GM12878 (cell line): Measurements from ENCODE around the gene BDKRB2. TPM values are rescaled to one million over a fixed set of nuclear protein-coding genes. Genes with fewer than 3 reads are reported as not detected.

Experiments
- ATAC-seq: fragments of 200-7000 bp; cut with Tn5 transposase; 3 replicates; pipeline ENCODE4 v1.9.1; 2020; ENCODE audit warnings: mild to moderate bottlenecking, moderate library complexity
- BruUV-seq: library from RNA; stranded (reverse); fragments of 400-500 nt; replicated peaks from 2 replicates; lab custom pipeline; 2021; lab: Mats Ljungman, UMichigan
- CTCF ChIA-PET: fragments of 300-600 bp; sonication (Branson Sonifier 250); formaldehyde crosslinking; extraction: SDS; loops from one replicate; lab custom pipeline; 2021; ENCODE audit warnings: inconsistent platforms; lab: Yijun Ruan, JAX
- POLR2A ChIA-PET: fragments of 350-600 bp; formaldehyde crosslinking; extraction: SDS; loops from one replicate; lab custom pipeline; 2021; ENCODE audit warnings: inconsistent platforms; lab: Charles Lee
- RAD21 ChIA-PET: fragments of 300-600 bp; sonication (Branson Sonifier 250); formaldehyde crosslinking; loops from one replicate; lab custom pipeline; 2023; ENCODE audit warnings: antibody characterized with exemption; ENCODE audit not compliant: unreplicated experiment; lab: Charles Lee
- SMC1A ChIA-PET: fragments of 300-600 bp; sonication (Branson Sonifier 250); formaldehyde crosslinking; loops from one replicate; lab custom pipeline; 2023; ENCODE audit not compliant: unreplicated experiment, uncharacterized antibody; lab: Charles Lee
- DNase-seq: peaks from one replicate; pipeline ENCODE4 v3.0.0-alpha.2; 2011; ENCODE audit warnings: low read depth, low spot score
- FAIRE-seq: peaks from 3 replicates; lab custom pipeline; 2011; peaks lifted over from hg19 to GRCh38; lab: Jason Lieb, UNC
- H2AFZ ChIP-seq: 2 replicates; pipeline ENCODE4 v1.6.0; 2011; ENCODE audit warnings: low read depth, low read length, control low read depth; ENCODE audit not compliant: control insufficient read depth
- H3K27ac ChIP-seq: 2 replicates; pipeline ENCODE4 v1.5.1; 2011; ENCODE audit warnings: control low read depth; ENCODE audit not compliant: control insufficient read depth, insufficient read depth
- H3K27me3 ChIP-seq, 2 experiments: replicated peaks in 1 of 2; 2 replicates each; pipeline versions ENCODE4 v1.6.0 to v1.6.1; 2011; ENCODE audit warnings: low read length in 1 of 2; ENCODE audit not compliant: control insufficient read depth in 2 of 2, insufficient read depth in 2 of 2
- H3K36me3 ChIP-seq, 2 experiments: 2 replicates each; pipeline ENCODE4 v1.5.1; 2011; ENCODE audit warnings: low read length in 1 of 2; ENCODE audit not compliant: control insufficient read depth in 2 of 2, insufficient read depth in 2 of 2
- H3K4me1 ChIP-seq: 2 replicates; pipeline ENCODE4 v1.6.1; 2011; ENCODE audit warnings: mild to moderate bottlenecking, low read length, moderate library complexity, mixed read lengths; ENCODE audit not compliant: control insufficient read depth, insufficient read depth
- H3K4me2 ChIP-seq: 2 replicates; pipeline ENCODE4 v1.6.0; 2011; ENCODE audit warnings: control low read depth; ENCODE audit not compliant: control insufficient read depth, insufficient read depth
- H3K4me3 ChIP-seq: fragments of 200-600 bp; sonication (generic); 2 replicates; pipeline ENCODE4 v1.5.1; 2016
- H3K79me2 ChIP-seq: 2 replicates; pipeline ENCODE4 v1.6.0; 2011; ENCODE audit warnings: low read length; ENCODE audit not compliant: control insufficient read depth, insufficient read depth
- H3K9ac ChIP-seq: 2 replicates; pipeline ENCODE4 v1.8.0; 2011; ENCODE audit warnings: low read length, control low read depth, mixed read lengths; ENCODE audit not compliant: control insufficient read depth, insufficient read depth
- H3K9me3 ChIP-seq: replicated peaks from 3 replicates; pipeline ENCODE4 v1.5.1; 2011; ENCODE audit warnings: mild to moderate bottlenecking, low read length; ENCODE audit not compliant: control insufficient read depth, insufficient read depth
- H4K20me1 ChIP-seq: 2 replicates; pipeline ENCODE4 v1.6.0; 2011; ENCODE audit not compliant: control insufficient read depth, insufficient read depth
- ASH2L ChIP-seq: fragments of 300-600, 200-600 bp; sonication (generic); IDR thresholded peaks from 2 replicates; pipeline ENCODE4 v1.6.1; 2017; ENCODE audit warnings: low read depth, mild to moderate bottlenecking, borderline replicate concordance
- BHLHE40 ChIP-seq, 2 experiments: fragments of 450-650 bp in 1 of 2; IDR thresholded peaks; 2 replicates each; pipeline ENCODE4 v1.6.1; 2011 to 2017; ENCODE audit warnings: low read depth in 2 of 2, borderline replicate concordance in 1 of 2, improper control_type of control experiment in 1 of 2, low read length in 1 of 2, mild to moderate bottlenecking in 1 of 2
- BRCA1 ChIP-seq: IDR thresholded peaks from 2 replicates; pipeline ENCODE4 v1.6.1; 2011; ENCODE audit warnings: low read depth, low read length, improper control_type of control experiment
- CBX3 ChIP-seq: fragments of 200-600 bp; sonication (generic); IDR thresholded peaks from 2 replicates; pipeline ENCODE4 v1.6.1; 2016; ENCODE audit warnings: low read depth, borderline replicate concordance
- CHD4 ChIP-seq: fragments of 200-600 bp; sonication (generic); IDR thresholded peaks from 2 replicates; pipeline ENCODE4 v1.6.1; 2016; ENCODE audit warnings: mild to moderate bottlenecking
- CTCF ChIP-seq, 3 experiments: IDR thresholded peaks in 2 of 3; conservative IDR thresholded peaks in 1 of 3; 2 replicates each; pipeline ENCODE4 v1.5.1; 2011; ENCODE audit warnings: low read depth in 3 of 3, low read length in 3 of 3, mild to moderate bottlenecking in 3 of 3, control low read depth in 2 of 3, moderate library complexity in 2 of 3, inconsistent platforms in 1 of 3, mixed read lengths in 1 of 3; ENCODE audit not compliant: control insufficient read depth in 2 of 3, insufficient read depth in 1 of 3; ENCODE audit errors: extremely low read depth in 1 of 3
- IKZF2 ChIP-seq, 2 experiments: fragments of 450-650 bp; IDR thresholded peaks; 2 replicates each; pipeline ENCODE4 v1.6.1; 2017; ENCODE audit warnings: mild to moderate bottlenecking in 2 of 2, moderate library complexity in 2 of 2
- JUND ChIP-seq: IDR thresholded peaks from 2 replicates; pipeline ENCODE4 v1.6.1; 2012; ENCODE audit warnings: low read depth, mild to moderate bottlenecking, low read length, improper control_type of control experiment, moderate library complexity
- KLF5 ChIP-seq: fragments of 450-650 bp; IDR thresholded peaks from 2 replicates; pipeline ENCODE4 v1.6.1; 2014; ENCODE audit warnings: mild to moderate bottlenecking; ENCODE audit not compliant: partially characterized antibody
- LARP7 ChIP-seq: fragments of 450-650 bp; IDR thresholded peaks from 2 replicates; pipeline ENCODE4 v1.6.1; 2017; ENCODE audit warnings: mild to moderate bottlenecking
- RAD21 ChIP-seq: IDR thresholded peaks from 2 replicates; pipeline ENCODE4 v1.6.1; 2011; ENCODE audit warnings: mild to moderate bottlenecking, low read depth, low read length, moderate library complexity; ENCODE audit not compliant: insufficient read depth
- RB1 ChIP-seq: fragments of 450-650 bp; formaldehyde crosslinking; IDR thresholded peaks from 2 replicates; pipeline ENCODE4 v1.6.1; 2017; ENCODE audit warnings: mild to moderate bottlenecking, borderline replicate concordance
- TAF1 ChIP-seq: IDR thresholded peaks from 2 replicates; pipeline ENCODE4 v1.6.1; 2011; ENCODE audit warnings: mild to moderate bottlenecking, low read depth, low read length, borderline replicate concordance
- ZBED1 ChIP-seq: IDR thresholded peaks from 2 replicates; pipeline ENCODE4 v1.6.1; 2016; ENCODE audit warnings: borderline replicate concordance
- WGBS: methylation state at CpG from one replicate; pipeline ENCODE4 v1.1.6; 2016; ENCODE audit warnings: low lambda C conversion rate; ENCODE audit not compliant: insufficient replicate concordance, insufficient coverage; ENCODE audit errors: missing lambda C conversion rate; 5-methylcytosine and 5-hydroxymethylcytosine counted together
- in situ Hi-C: fragments of 300-500 bp; cut with MboI; formaldehyde crosslinking; loops from 9 replicates; pipeline ENCODE4 v1.14.3; 2018; ENCODE audit warnings: mixed read lengths
- intact Hi-C: fragments of 100-400 bp; cut with micrococcal nuclease; formaldehyde crosslinking; loops from one replicate; pipeline ENCODE4 v1.14.2; 2022; ENCODE audit not compliant: unreplicated experiment
- polyA plus RNA-seq, 11 experiments: library from polyadenylated mRNA; depleted of rRNA in 4 of 11; unstranded in 6 of 11; stranded (reverse) in 5 of 11; fragments of >200 nt; fragmentation: Nextera tagmentation in 4 of 11; fragmentation: Illumina TruSeq in 1 of 11; extraction: Ambion mirVana in 4 of 11; extraction: Trizol in 1 of 11; gene quantifications; 1 replicate in 1 of 11; 2 replicates in 10 of 11; pipeline versions ENCODE4 v1.2.1 to v1.2.3, GENCODE V29; 2011 to 2016; ENCODE audit warnings: inconsistent platforms in 2 of 11, missing spikeins in 2 of 11, low read depth in 1 of 11
- total RNA-seq, 4 experiments: library from RNA; depleted of rRNA in 3 of 4; stranded (reverse); fragments of >200 nt in 3 of 4; fragmentation: Illumina TruSeq in 1 of 4; extraction: Trizol in 1 of 4; gene quantifications; 2 replicates each; pipeline versions ENCODE4 v1.2.1 to v1.2.3, GENCODE V29; 2013 to 2021
- TF ChIP-seq, protein P1 (sequence below): fragments of 450-650 bp; IDR thresholded peaks from 2 replicates; pipeline ENCODE4 v1.6.1; 2017; ENCODE audit warnings: mild to moderate bottlenecking, low read depth, inconsistent platforms; ENCODE audit not compliant: poor library complexity, severe bottlenecking

BDKRB2 gene
- total and polyA plus RNA-seq, 10 of the 15 experiments (the other 5 are each of a cell fraction or from before 2014, with no cell fraction given): 0.08 TPM; not detected in 9

DNA sequence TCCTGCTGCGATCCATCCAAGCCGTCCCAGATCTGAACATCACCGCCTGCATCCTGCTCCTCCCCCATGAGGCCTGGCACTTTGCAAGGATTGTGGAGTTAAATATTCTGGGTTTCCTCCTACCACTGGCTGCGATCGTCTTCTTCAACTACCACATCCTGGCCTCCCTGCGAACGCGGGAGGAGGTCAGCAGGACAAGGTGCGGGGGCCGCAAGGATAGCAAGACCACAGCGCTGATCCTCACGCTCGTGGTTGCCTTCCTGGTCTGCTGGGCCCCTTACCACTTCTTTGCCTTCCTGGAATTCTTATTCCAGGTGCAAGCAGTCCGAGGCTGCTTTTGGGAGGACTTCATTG is 59.5 kb downstream of the BDKRB2 start:
- peaks cover 2 to 5% of the 10 kb centered on the region in 2 experiments; a peak in 3 of 4 replicates for H3K27me3 ChIP-seq
- DNase-seq (no peak), FAIRE-seq (no peak), ATAC-seq (no peak)
- no TSS peak for BruUV-seq
- no peaks in the 10 kb centered on the region for H3K9me3 ChIP-seq
- ChIA-PET SMC1A (no interaction called here), RAD21 (no interaction called here), CTCF (no interaction called here), POLR2A (no interaction called here)
- H4K20me1 ChIP-seq: no peaks in the 10 kb centered on the region
- no peaks in the 10 kb centered on the region for H3K4me1 ChIP-seq
- no peak overlapping the region for H3K4me3 ChIP-seq
- TF ChIP-seq BRCA1 (no peak), JUND (no peak), LARP7 (no peak), IKZF2 (IDR thresholded peaks at IDR 0.05) (no peak)
- TF ChIP-seq, protein P1, sequence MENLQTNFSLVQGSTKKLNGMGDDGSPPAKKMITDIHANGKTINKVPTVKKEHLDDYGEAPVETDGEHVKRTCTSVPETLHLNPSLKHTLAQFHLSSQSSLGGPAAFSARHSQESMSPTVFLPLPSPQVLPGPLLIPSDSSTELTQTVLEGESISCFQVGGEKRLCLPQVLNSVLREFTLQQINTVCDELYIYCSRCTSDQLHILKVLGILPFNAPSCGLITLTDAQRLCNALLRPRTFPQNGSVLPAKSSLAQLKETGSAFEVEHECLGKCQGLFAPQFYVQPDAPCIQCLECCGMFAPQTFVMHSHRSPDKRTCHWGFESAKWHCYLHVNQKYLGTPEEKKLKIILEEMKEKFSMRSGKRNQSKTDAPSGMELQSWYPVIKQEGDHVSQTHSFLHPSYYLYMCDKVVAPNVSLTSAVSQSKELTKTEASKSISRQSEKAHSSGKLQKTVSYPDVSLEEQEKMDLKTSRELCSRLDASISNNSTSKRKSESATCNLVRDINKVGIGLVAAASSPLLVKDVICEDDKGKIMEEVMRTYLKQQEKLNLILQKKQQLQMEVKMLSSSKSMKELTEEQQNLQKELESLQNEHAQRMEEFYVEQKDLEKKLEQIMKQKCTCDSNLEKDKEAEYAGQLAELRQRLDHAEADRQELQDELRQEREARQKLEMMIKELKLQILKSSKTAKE: no peak
- in situ Hi-C loops: no loop called here
- H3K27ac ChIP-seq: no peak overlapping the region
- no peaks in the 10 kb centered on the region for H3K36me3 ChIP-seq
- intact Hi-C loops: no loop called here
- no peak overlapping the region for H2AFZ ChIP-seq
- no peak overlapping the region for H3K9ac ChIP-seq
- H3K79me2 ChIP-seq: no peaks in the 10 kb centered on the region
- 80% methylated on average over 14 of the region's 14 CpGs for WGBS
- no peak overlapping the region for H3K4me2 ChIP-seq

- ChIA-PET RAD21 (no interaction called here), POLR2A (no interaction called here), SMC1A (interaction anchor here (0.6 kb wide), 1 partner anchor 128 kb away, joined by 3 read pairs; no protein-coding TSS in a partner anchor)
- TF ChIP-seq ZBED1 (no peak), TAF1 (no peak), RAD21 (0 out of 2 replicates have a peak, but pooled peaks have one; percentile 14), KLF5 (no peak), CTCF (IDR thresholded peaks at IDR 0.05 in 2 of 3, conservative IDR thresholded peaks at IDR 0.05 in 1 of 3; ENCODE audit: control insufficient read depth in 2 of 3, extremely low read depth in 1 of 3, insufficient read depth in 1 of 3, low read depth in 3 of 3, low read length in 3 of 3) (0 out of 6 replicates have a peak, but pooled peaks have one; percentile 1 to 9 (median 5)), CHD4 (no peak), CBX3 (no peak), RB1 (no peak), BHLHE40 (IDR thresholded peaks at IDR 0.05; ENCODE audit: borderline replicate concordance in 1 of 2, low read depth in 2 of 2, low read length in 1 of 2) (no peak), ASH2L (no peak)
These were observed 60.2 kb downstream of the BDKRB2 start for GRCh38 chr14:96264853-96265252.

More at GRCh38 chr14:96264853-96265252, 60.2 kb downstream of the BDKRB2 start:
- H2AFZ ChIP-seq: no peak overlapping the region
- 44% methylated on average over 3 of the region's 3 CpGs for WGBS
- no peak overlapping the region for H3K9ac ChIP-seq
- no peak for FAIRE-seq
- CTCF ChIA-PET: no interaction called here
- H3K9me3 ChIP-seq: no peaks in the 10 kb centered on the region
- H3K36me3 ChIP-seq: no peaks in the 10 kb centered on the region
- in situ Hi-C loops: no loop called here
- intact Hi-C loops: no loop called here
- H3K27ac ChIP-seq: no peak overlapping the region
- ATAC-seq: no peak
- H3K4me3 ChIP-seq: no peak overlapping the region
- H3K27me3 ChIP-seq: peaks cover 2 to 5% of the 10 kb centered on the region in 2 experiments; a peak in 3 of 4 replicates
- no peak for DNase-seq
- H3K79me2 ChIP-seq: no peaks in the 10 kb centered on the region
- no TSS peak for BruUV-seq
- no peaks in the 10 kb centered on the region for H3K4me1 ChIP-seq
- no peaks in the 10 kb centered on the region for H4K20me1 ChIP-seq
- no peak overlapping the region for H3K4me2 ChIP-seq
